HG03135 (cell line): ENCODE results near the gene GKN2.
"Not testable (repeated sequence)": the region's sequence is repeated elsewhere in the genome, so short reads cannot be mapped to it uniquely, and the experiment has no call there.

Source experiments
- ATAC-seq: cut with Tn5 transposase; IDR thresholded peaks from one replicate; pipeline ENCODE4 v1.9.1; 2021; ENCODE audit warnings: mild to moderate bottlenecking, moderate library complexity; ENCODE audit not compliant: unreplicated experiment

GKN2 gene

DNA sequence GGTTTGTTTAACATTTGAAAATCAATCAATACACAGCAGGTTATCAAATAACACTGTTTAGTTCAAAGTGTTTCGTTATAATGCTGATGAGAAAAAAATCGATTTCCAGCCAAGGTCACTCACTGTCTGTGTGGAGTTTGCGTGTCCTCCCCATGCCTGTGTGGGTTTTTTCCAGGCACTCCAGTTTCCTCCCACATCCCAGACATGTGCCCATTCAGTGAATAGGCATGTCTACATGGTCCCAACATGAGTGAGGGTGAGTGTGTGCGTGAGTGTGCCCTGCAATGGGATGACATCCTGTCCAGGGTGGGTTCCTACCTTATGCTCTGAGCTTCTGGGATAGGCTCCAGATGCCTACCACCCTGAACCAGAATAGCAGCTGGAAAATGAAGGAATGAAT lies 8.7 kb upstream of the GKN2 start:
- ATAC-seq = no peak

DNA sequence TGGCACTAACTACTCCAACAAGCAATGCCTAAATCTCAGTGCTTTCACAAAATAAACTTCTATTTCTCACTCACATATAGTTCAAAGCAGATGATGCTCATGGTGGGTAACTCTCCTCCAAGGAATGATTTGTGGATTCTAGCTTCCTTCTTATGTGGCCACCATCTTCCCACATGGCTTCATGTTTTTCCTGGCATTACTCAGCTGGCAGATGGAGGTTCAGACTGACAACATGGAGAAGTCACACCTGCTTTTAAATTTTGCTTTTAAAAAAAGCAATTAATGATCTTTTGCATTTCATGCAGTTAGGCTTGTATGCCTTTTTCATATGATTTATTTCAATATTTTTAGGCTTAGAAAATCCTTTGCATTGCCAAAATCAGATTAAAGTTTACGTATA lies 6.3 kb upstream of the GKN2 start:
- ATAC-seq = no peak

DNA sequence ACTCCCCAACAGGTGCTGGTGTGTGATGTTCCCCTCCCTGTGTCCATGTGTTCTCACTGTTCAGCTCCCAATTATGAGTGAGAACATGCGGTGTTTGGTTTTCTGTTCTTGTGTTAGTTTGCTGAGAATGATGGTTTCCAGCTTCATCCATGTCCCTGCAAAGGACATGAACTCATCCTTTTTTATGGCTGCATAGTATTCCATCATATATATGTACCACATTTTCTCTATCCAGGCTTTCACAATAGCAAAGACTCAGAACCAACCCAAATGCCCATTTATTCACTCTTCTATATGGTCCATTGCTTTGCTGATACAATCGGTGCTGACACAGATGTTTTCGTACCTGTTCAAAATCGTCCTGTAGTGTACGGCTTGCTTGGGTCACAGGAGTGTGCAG lies 2.7 kb upstream of the GKN2 start:
- ATAC-seq = not testable (repeated sequence)

DNA sequence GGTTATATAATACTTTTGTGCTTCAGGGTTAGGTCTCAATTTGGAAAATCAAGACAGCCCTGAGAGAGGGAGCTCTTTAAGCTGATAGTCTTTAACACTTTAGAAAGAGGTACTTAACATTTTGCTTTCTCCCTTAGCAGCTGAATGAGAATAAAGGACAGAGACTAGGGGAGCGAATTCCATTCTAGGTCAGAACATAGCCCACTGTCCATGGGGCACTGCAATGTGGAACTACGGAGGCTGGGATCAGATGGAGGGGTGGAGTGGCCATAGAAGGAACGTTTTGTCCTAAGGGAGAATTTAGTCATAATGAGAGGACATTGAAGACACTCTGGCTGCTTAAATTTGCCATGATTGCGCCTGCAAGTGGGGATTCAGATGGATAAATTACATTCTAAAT lies 794 bp downstream of the GKN2 start:
- ATAC-seq = no peak

DNA sequence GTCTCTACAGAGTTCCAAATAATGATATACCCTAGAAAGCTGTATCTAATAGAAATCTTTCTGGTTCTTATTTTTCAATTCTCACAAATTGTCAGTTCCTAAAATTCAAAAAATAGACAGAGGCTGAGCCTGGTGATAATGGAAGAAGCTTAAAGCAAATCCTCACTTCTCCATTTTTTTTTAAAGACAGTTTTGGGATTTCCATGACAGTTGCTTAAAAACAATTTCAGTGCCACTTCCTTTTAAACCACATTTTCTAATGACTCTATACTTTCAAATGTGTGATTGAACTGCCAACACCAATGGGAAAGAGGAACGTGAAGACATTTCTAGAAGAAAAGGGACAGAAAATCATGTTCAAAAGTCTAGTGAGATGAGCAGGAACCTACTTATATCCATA lies 4.0 kb downstream of the GKN2 start:
- no peak for ATAC-seq

DNA sequence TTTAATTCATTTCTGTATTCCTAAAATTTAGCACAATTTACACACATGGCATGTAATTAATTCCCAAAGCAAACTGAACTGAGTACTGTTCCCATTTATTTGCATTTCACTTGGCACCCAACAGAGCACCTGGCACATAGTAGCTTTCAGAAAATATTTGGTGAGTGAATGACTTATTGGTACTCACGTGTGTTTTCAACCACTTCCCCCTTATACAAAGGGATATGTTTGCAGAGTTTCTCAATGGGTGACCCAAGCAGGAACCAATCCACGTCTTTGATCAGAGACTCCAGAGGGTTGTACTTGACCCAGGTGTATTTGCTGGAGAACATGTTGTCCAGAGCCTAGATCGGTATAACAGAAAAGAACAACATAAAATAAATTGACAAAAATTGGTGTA lies 6.6 kb downstream of the GKN2 start:
- ATAC-seq = no peak

DNA sequence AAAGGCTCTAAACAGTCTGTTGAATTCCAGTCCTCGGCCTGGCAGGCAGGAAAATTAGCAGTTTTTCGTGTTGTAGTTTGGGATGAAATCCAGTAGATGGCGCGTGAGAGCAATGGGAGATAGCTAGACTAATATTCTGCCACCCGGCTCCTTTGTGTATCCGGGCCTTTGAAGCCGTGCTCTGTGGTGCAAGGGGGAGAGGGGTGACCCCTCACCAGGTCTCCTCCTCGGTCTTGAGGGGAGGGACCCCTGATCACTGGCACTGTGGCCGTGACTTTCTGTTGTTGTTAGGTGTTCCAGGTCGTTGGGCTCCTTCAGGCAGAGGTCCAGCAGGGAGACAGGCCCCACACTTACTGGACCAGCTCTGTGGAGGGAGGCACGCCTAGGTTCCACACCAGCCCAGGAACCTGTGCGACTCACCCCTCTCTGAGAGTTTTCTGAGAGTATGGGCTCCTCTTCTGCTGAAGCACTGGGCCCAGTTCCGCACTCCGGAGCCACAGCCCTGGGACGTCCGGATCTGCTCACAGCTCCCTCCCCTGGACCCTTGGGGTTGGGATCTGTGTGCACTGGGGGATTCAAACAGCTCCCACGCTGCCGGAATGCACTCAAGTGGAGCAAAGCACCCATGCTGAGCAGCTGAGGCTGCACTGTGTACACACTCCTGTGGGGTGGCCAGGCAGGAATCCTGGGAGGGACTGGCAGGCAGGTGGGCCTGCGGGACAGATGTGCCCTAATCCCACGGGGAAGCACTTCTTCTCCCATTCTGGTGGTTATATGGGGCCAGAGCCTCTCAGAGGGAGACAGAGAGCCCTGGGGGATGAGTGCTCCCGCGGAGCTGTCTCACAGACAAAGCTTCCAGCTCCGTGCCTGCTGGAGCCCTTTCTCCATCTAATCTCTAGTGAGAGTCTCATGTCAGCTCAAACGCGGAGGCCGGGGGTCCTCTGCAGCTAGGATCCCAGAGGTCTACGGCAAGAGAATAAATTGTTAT lies 8.8 kb downstream of the GKN2 start:
- no peak for ATAC-seq

DNA sequence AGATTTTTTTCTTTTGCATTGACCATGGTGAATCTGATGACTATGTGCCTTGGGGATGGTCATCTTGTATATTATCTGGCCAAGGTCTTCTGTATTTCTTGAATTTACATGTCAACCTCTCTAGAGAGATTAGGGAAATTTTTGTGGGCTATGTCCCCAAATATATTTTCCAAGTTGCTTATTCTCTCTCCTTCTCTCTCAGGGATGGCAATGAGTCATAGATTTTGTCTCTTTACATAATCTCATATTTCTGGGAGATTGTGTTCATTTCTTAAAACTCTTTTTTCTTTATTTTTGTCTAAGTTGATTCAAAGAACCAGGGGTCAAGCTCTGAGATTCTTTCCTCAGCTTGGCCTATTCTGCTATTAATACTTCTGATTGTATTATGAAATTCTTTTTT lies 9.9 kb downstream of the GKN2 start:
- no peak for ATAC-seq

DNA sequence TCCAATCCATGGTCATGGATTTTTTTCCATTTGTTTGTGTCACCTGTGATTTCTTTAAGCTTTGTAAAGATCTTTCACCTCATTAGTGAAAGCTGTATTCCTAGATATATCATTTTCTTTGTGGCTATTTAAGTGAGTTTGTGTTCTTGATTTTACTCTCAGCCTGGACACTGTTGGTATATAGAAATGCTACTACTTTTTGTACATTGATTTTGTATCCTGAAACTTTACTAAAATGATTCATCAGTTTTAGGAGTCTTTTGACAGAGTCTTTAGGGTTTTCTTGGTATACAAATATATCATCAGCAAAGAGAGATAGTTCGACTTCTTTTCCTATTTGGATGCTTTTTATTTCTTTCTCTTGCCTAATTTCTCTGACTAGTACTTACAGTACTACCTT lies 12.3 kb downstream of the GKN2 start:
- ATAC-seq = no peak

DNA sequence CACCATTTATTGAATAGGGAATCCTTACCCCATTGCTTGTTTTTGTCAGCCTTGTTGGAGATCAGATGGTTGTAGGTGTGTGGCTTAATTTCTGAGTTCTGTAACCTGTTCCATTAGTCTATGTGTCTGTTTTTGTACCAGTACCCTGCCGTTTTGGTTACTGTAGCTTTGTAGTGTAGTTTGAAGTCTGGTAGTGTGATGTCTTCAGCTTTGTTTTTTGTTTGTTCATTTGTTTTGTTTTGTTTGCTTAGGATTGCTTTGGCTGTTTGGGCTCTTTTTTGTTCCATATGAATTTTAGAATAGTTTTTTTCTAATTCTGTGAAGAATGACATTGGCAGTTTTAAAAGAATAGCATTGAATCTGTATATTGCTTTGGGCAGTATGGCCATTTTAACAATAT lies 12.7 kb downstream of the GKN2 start:
- no peak for ATAC-seq

DNA sequence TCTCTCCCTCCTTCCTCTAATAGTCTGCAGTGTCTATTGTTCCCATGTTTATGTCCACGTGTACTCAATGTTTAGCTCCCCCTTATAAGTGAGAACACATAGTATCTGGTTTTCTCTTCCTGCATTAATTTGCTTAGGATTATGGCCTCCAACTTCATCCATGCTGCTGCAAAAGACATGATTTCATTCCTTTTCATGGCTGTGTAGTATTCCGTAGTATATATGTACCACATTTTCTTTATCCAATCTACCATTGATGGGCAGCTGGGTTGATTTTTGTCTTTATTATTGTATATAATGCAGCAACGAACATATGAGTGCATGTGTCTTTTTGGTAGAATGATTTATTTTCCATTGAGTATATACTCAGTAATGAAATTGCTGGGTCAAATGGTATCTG lies 13.8 kb downstream of the GKN2 start:
- ATAC-seq = no peak

DNA sequence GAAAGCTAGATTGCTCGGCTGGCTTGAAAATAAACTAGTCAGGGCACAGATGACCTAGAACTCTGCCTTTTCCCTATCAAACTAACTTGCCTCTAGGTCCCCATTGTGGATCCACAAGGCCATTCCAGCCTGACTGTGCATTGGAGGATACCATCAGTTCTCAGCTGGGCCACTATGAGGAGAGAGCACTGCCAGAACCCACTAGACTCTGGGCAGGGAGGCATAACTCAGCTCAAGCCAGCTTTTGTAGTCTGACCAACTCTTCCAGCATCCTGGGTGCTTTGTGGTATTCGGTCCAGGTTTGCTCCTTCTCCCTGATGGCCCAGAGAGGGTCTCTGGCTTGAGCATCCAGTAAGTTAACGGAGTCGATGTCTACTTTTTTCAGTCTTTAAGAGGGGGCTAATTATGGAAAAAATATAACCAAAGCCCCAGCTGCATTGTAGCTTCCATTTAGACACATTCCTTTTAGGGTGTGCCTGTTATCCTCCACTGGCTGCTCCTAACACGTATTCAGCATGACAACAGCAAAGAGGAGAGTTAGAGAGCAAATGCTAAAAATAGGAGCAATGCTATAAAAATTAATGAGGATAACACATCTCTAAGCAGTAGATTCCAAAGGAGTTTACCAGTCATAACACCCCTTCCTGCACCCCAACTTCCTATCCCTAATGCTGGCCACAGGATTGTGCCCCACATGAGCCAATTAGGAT lies 15.2 kb downstream of the GKN2 start:
- no peak for ATAC-seq

DNA sequence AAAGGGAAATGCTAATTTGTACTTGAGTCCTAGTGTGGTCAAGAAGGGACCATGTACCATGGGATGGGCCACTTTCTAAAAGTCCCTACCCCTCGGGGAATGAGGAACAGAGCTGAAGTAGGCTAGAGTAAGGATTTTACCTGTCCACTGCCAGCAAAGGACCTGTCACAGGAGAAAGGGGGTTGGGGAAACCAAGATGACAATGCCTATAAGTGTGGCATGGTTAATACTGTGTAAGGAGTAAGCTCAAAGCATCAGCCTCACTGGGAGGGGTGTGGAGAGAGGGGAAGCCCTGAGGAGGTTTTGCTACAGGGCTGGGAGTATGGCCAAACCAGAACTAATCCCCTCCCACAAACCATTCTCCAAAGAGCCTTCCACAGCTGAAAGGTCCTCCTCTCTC lies 15.8 kb downstream of the GKN2 start:
- ATAC-seq = no peak

DNA sequence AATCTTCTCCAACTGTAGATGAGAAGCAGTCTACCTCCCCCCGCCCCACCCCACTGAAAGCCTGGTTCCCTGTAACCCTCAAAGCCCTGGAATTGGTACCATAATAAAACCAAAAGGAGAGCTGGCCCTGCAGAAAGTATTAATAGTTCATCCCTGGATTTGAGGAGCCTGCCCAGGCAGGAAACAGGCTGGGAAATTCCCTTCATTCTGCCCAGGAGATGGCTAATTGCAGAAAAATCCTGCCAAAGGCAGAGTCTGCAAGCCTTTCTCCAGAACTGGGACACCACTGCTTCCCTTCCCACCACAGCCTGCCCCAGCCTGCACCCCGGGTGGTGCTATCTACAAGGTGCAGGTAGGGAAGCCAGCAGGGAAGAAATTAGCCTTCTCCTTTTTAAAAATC lies 16.3 kb downstream of the GKN2 start:
- no peak for ATAC-seq

DNA sequence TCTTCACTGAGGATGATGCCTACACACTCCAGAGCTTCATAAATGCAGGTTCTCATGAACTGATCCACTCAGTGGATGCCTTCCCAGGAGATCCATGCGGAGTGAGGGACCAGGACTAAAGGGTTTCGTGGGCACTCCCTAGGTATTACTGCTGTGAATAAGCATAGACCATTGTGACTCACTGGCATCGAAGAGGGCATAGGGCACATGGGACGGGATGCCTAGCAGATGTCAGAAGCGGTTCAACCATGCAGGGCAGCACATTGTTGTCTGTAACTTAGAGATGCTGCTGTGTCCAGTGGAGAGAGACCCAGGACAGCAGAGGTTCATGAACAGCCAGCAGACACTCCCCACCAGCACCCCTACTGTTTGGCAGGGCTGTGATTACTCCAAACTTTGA lies 17.2 kb downstream of the GKN2 start:
- no peak for ATAC-seq

DNA sequence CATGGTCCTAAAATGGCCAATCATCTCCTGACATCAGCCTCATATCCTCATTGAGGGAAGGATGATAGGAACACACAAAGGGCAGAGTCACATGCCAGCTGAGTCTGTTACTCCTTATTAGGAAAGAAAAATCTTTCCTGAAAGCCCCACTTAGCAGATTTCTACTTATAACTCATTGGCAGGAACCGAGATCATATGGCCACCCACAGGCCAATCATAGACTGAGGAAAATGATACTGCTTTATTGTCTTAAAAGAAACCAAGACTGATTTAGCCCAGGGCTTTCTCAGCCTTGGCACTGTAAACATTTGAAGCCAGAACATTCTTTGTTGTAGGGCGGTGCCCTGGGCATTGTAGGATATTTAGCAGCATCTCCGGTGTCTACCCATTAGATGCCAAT lies 18.7 kb downstream of the GKN2 start:
- ATAC-seq = no peak

DNA sequence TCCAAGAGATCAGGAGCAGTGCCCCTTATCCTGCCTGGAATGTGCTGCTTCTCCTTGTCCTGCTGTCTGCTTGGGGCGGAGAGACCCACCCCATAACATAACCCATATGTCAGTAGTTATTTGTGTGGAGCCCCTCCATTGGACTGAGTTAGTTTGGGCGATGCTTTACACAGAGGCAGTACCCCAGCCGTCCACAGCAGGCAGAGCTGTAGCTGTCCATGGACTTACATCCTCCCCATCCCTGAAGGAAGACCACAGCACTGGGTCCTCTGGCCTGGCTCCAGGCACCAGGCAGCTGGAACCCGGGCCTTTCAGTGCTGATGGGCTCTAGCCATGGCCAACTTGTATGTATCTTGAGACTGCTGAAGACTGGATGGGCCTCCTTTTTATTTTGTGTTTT lies 20.3 kb downstream of the GKN2 start:
- no peak for ATAC-seq

DNA sequence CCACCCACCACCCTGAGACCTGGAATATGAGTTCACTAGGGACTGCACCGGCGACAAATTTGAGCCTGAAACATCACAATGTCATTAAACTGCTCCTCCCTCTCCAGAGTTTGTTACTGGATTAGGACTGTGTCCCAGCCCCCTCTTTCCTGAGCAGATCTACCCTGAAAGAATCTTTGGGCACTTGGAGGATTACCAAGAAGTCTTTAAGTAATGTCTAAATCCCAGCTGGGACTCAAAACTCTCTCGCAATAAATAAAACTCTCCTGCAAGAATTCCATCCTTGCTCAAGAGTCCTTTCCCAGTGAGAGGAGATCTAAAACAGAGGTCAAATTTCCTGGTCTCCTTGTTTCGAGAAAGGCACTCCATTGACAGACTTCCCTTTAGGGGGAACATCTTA lies 20.9 kb downstream of the GKN2 start:
- no peak for ATAC-seq

DNA sequence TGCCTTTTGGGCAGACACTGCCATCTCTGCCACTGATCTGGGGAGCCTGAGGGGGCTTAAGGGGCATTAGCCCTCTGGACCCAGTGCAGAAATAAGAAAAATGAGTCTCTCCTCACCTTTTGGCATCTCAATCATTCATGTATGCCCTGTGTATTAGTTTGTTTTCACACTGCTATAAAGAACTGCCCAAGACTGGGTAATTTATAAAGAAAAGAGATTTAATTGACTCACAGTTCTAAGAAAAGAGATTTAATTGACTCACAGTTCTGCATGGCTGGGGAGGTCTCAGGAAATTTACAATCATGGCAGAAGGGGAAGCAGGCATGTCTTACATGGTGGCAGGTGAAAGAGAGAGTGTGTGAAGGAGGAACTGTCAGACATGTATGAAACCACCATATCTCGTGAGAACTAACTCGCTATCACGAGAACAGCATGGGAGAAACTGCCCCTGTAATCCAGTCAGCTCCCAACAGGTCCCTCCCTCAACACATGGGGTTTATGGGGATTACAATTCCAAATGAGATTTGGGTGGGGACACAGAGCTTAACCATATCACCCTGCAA lies 21.5 kb downstream of the GKN2 start:
- no peak for ATAC-seq

DNA sequence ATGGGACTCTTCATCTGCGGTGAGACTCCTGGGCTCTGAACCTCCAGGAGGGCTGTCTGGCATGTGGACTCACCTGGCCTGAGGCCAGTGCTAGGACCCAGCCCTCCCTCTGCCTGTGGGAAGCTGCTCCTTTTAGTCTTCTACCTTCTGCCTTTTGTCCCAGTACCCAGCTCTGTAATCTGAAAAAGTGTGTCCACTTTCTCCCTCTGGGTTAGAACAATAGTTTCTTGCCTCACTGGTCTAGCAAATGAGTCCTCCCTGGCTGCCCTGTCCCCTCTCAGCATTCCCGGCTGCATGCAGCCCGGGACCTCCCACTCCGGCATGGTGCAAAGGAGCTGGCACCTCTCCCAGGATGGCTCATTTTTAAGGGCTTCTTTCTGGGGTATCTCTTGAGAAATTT lies 25.9 kb downstream of the GKN2 start:
- no peak for ATAC-seq

DNA sequence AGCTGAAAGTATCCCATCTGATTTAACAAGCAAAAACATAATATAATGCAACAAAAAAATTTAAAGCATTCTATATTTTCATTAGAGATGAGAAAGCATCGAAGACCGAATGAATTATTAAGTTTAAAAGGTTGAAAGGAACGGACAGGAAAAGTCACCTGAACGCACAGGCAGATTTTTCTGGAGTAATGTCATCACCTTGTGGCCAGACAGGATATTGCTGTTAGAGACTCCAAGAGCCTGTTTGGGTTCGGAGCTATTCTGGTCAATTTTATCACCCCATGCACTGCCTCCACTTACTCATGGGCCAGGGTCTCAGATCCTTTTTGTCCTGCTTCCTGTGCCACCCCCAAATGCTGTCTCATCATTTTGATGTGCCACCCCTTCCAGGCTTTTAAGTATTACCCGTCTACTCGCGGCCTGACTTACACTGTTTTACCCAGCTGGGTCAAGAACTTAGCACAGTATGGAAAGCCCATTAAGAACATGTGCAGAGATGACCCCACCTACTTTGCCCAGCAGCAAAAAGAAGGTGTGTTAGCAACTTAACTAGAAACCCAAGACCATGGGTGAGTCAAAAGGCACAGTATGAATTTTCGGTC lies 27.3 kb downstream of the GKN2 start:
- ATAC-seq = no peak

DNA sequence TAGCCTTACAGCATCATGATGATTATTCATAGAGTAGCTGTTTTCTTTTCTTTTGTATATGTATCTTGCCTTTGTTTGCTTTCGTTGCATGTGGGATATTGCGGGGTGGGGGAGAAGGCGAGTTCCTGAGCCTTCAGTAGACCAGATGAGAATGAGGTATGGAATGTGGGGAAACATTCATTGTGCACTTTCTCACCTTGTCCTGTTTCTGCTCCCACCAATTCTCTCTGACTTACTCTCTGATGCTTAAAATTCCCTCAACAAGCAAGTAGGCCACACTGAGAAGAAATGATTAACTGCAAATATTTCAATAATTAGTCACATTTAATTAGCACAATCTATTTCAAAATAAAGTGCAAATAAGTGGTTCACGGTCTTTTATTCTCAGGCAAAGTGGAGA lies 31.0 kb downstream of the GKN2 start:
- no peak for ATAC-seq
